GM04503 (cell line): Measurements from ENCODE around the gene OR51I1.

Experiments used
- DNase-seq: peaks from one replicate; pipeline ENCODE4 v3.0.0-alpha.2; 2012; ENCODE audit warnings: low read depth

OR51I1 gene, protein sequence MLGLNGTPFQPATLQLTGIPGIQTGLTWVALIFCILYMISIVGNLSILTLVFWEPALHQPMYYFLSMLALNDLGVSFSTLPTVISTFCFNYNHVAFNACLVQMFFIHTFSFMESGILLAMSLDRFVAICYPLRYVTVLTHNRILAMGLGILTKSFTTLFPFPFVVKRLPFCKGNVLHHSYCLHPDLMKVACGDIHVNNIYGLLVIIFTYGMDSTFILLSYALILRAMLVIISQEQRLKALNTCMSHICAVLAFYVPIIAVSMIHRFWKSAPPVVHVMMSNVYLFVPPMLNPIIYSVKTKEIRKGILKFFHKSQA

DNA sequence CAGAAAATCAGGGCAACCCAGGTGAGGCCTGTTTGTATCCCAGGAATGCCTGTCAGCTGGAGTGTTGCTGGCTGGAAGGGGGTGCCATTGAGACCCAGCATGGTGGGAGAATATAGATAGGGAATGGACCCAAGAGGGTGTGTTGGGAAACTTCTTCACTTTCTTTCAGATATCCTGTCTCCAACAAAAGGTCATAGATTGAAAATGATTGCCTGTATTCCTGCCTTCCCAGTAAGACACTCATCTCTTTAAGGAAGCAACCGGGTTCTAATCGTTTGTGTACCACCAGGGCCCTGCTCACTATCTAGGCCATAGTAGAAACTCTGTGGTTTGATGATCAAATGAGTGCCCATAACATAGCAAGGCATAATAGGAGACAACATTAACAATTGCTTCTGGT is at the start of gene OR51I1:
Gene OR51I1, minus strand, starts transcription at position 101 of the 400 bp plus-strand sequence. Its CDS starts 0 bp downstream, at position 101.
- no peak for DNase-seq

DNA sequence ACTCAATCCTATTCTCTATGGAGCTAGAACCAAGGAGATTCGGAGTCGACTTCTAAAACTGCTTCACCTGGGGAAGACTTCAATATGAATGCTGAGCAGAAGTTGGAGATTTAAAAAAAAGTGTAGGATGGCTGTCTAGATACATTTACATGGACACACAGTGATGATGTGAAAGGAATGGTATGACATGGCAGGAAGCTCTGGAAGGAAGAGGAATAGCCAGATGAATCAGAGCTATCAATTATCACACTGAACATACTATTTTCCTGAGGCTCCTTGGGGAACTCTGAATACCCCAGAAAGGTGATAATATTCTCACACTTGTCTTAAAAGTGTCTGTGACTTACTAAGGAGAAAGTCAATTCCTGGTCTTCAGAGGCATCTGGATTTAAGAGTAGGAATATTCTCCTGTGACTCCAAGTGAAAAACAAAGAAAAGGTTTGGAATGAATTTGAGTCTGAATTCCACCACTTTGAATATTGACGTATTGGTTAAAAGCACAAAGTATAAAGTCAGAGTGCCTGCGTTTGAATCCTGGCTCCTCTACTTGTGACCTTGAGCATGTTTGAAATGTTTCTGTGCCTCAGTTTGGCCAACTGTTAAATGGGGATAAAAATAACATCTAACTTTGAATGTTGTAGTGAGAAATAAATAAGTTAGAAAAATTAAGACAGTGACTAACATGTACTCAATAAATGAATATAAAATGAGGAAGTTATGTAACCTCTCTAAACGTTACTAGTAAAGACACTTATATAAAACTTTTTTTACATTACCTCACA is 48.5 kb upstream of the OR51I1 start:
- DNase-seq, result peak; percentile 6

DNA sequence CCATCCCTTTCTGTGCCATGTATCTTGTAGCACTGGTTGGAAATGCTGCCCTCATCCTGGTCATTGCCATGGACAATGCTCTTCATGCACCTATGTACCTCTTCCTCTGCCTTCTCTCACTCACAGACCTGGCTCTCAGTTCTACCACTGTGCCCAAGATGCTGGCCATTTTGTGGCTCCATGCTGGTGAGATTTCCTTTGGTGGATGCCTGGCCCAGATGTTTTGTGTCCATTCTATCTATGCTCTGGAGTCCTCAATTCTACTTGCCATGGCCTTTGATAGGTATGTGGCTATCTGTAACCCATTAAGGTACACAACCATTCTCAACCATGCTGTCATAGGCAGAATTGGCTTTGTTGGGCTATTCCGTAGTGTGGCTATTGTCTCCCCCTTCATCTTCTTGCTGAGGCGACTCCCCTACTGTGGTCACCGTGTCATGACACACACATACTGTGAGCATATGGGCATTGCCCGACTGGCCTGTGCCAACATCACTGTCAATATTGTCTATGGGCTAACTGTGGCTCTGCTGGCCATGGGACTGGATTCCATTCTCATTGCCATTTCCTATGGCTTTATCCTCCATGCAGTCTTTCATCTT is 47.6 kb upstream of the OR51I1 start:
- no peak for DNase-seq

DNA sequence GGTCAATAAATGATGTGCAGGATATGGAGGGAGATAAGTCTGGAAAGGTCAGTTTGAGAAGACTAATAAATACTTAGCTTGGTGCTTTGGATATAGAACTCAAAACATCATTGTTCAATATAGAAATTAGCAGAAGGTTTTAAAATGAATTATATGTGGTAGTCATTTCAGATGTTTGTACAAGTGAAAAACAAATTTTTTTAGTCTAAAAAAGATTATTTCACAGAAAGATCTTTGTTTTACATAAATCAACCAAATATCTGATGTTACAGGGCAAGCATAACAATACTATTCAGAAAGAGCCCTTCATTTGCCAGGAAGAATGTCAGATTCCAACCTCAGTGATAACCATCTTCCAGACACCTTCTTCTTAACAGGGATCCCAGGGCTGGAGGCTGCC is 47.1 kb upstream of the OR51I1 start, which contains the start of gene OR52D1:
Gene OR52D1, plus strand, starts transcription at position 301 of the 400 bp plus-strand sequence. Its CDS starts 22 bp downstream, at position 323.
- no peak for DNase-seq

DNA sequence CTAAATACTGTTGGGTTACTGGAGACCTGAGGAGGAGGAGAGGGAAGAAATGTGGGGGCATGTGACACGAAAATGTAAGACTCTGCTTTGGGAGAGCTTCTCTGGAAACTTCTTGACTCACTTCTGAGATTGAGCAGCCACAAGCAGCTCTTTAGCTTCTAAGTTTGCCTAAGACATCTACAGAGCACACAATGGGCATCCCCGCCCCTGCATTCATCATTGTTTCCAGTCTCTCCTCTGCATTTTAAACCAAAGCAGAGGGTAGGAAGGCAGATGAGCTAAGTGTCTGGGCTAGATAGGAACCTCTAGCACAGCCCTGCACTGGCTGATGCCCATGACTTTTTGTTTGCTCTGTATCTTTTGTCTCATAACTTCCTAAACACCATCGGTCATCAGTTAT is 45.1 kb upstream of the OR51I1 start:
- no peak for DNase-seq

DNA sequence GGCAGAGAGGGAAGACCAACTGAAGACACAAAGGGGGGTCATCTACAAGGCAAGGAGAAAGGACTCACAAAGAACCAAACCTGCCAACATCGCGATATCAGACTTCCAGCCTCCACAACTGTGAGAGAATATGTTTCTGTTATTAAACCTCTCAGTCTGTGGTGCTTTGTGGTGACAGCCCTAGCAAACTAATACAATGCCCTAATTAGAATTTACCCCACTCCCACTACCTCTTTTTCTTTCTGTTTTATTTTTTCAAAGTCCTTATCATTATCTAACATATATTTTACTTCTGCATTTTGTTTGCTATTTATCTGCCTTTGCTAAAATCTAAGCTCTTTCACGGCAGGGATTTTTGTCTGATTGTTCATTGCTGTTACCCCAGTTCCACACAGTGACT is 44.7 kb upstream of the OR51I1 start:
- no peak for DNase-seq

DNA sequence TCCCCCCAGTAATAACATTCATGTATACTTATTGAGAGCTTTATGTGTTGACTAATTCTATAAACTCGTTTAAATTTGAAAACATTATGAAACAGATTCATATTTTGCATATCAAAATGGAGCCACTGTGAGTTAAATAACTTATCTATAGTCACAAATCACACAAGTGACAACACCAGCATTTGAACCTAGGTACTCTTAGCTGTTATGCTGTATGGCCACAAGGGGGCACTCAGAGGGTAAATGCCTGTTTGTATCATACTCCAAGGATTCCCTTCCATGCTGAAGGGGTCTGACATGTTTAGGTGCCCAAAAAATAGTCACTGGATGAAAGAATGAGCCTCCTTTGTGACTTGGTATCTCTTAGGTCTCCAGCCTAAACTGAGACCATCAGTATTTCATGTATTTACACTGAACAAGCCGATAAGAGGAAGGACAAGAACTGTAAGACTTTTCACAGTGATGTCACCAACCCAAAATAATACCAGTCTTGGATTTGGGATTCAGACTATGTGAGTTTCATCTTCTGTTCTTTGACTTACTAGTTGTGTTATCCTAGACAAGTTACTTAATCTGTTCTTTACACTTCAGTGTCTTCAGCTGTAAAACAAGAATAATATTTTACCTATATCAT is 35.0 kb upstream of the OR51I1 start:
- no peak for DNase-seq

DNA sequence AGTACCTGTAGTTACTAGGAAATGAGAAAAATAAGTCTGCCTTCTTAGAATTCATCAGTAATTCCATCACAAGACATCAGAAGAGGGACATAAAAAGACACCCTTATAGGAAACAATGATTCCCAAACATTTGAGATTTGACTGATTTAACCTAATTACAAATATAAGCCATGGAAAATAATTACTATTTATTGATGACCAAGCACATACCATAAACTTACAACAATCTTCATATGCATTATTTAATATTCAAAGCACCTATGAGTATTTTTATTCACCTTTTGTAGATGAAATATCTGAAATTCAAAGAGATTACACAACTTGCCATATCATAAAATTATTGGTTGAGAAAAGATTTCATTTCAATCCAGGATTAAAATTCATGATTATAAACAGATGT is 32.6 kb upstream of the OR51I1 start:
- no peak for DNase-seq

DNA sequence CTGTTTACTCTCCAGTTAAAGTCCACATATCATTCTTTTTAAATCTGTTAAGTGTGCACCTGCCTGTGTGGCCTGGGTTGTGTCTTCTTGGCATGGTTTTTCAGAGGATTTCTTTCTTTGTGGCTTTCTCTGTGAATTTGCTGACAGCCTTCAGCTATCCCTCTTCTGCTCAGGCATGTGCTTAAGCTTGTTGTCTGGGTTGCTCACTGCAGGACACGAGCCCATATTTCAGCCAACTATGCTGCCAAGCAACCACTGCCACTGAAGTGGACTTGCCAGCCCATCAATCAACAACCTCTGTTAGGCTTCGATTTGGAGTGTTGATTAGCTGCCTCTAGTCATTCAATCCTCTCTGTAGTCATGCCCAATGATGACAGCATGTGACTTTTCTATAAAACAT is 26.2 kb upstream of the OR51I1 start:
- no peak for DNase-seq

DNA sequence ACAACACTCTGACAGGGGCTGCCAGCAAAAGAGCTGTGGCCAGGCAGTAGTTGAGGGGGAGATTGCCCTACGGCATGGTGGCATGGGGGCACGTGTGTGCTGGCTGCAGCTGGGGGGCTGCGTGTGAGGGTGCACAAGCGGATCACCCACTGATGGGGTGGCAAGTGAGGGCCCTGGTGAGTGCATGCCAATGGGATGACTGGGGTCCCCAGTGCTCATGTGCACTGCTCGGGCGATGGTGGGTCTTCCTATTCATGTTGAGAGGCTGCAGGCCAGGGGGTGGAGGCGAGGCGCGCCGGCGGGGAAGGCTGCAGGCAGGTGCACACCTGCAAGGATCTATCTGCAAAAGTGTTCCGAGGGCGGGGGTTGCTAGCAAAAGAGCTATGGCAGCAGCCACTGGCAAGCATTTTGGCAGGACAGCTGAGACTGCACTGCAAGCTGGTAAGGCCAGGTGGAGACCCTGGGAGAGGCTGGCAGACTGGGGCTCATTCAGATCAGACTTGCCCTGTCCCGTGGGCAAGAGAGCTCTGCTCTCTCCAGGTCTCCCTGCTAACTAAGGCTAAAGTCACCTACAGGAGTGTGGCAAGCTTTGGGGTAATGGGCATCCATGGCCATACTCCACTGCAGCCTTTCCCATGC is 19.8 kb upstream of the OR51I1 start:
- DNase-seq, result no peak

DNA sequence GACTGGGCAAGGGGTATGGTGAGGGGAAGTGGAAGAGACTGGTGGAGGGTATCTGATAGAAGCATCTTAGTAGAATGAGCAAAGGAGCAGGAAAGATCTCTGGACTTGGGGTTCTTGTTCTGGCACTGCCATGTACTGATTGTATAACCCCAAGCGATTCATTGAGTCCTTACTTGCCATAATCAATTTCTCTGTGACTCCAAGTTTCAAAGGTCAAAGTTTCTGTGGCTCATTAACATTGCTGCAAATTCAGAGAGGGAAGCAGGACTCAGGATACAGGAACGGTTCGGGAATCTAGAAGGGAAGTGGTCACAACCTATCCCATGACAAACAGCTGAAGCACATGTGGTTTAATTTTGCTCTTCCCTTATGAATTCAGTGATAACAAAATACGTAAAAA is 8.1 kb upstream of the OR51I1 start:
- DNase-seq, result no peak

DNA sequence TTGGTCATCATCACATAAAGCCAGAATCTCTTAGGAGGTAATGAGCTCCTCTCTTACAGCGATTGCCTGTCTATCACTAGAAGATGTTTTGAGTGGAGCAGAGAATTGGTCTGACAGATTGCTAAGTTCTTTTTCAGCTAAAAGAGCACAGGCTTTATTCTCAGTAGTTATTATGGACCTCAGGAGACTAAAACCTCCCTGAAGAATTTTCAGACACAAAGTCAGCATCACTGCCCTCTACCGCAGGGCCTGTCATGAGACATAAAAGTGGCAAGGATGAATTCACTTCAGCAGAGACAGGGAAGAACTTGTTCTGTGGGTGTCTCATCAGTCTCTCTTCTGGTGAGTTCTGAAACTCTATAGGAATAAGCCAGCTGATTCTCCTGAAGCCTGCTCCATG is 7.7 kb upstream of the OR51I1 start, which contains the start of gene OR51I2:
Gene OR51I2, plus strand, starts transcription at position 301 of the 400 bp plus-strand sequence. CDS start 4,166 bp downstream, outside the sequence.
- no peak for DNase-seq

DNA sequence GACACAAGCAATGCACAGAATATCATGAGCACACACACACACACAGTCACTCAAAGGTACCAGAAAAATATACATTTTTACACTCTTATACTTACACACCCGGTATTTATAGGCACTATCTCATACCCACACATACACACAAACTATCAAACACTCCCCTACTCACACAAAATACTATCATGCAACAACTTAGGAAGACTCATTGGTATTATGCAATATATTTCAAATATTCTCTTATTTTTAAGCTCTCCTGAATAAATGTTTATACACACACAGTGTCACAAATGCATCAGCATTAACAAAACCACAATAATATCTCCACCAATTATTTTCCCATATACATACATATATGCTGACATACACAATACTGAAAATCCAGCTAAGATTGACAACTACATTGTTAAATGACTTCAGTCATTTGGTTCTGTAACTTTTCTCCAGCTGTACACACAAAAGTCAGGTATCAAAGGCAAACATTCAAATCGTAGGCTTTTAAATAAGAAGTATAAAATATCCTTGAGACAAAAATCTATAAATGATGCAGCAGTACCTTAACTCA is 2.6 kb upstream of the OR51I1 start:
- no peak for DNase-seq

DNA sequence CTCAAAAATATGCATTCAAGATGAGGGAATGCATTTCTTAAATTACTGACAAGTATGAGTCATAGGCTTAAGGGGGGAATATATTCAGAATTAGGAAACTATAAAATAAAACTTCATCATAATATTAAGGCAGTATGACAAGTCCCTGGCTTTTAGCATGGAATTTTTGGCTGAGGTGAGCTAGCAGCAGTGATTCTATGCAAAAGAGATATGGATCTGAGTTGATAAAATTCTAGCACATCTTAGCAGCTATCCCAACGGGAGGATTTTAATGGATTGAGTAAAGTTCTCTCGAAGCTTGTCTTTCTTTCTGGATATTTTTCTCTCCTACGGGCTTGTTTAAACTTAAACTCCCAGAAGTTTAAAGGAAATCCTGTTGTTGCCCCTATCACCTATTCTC is 18.2 kb downstream of the OR51I1 start:
- DNase-seq, result no peak

DNA sequence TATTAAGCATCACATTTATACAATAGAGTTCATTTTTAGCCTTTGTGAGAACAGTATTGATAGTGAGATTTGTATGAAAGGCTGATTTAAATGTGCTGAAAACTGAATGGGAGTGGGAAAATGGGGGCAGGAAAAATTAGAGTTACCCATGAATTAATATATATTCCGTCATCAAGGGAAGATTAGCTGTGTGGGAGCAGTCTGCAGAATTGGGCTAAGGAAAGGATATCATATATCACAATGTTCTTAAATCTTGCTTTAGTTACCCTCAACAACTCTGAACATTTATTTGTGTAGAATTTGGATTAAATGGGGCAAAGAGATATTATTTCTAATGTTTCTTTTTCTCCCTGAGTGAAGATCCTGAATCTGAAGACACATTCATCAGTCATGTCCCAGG is 19.5 kb downstream of the OR51I1 start, which contains the start of gene OR51Q1:
Gene OR51Q1, plus strand, starts transcription at position 301 of the 400 bp plus-strand sequence. Its CDS starts 90 bp downstream, at position 391.
- DNase-seq, result no peak

DNA sequence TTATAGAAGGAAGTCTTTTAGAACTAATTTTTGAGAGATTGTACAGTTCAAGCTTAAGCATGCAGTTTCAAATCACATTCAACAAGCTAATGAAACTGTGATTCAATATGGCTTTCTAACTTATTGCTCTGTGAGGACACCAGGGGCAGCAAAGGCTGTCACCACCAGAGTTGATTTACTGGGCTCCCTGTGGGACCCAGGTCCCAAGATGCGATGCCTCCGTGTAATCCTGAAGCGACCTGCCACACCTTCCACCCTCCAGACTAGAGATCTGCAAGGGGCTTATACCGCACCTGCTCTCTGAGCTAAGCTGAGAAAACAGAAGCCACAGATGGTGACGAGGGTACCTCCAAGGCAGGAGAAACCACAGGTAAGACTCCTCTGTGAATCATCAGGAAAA is 20.3 kb downstream of the OR51I1 start:
- DNase-seq, result no peak

DNA sequence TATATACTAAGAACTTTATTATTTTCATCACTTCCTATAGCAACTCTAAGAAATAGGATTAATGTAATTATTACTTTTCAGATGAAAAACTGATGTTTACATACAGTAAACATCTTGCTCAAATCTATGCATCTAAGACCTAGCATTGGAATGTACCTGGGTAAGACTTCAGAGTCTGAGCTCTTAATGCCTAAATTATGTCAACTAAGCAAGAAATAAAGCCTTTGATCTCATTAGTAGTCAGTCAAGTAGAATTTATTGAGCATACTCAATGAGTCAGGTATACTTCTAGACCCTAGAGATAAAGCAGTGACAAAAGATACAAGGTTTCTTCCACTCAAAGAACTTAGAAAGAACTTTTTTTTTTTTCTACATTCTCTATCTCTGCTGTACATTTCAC is 36.1 kb downstream of the OR51I1 start:
- no peak for DNase-seq

DNA sequence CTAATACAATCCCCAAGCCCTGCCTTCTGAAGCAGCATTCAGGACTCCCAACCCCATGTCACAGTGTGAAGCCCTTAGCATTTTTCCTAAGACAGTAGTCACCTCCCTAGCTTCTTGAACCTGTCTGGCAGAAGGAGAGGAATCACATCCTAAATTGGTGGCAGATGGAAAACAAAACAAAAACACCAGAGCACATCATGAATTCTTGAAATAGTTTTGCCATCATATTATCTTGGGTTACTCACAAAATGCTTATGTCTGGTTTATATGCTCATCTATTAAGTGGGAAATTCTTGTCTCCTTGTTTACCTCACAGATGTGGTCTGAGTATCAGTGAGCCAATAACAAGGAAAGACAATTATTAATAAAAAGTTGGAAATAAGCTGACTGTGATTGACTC is 42.4 kb downstream of the OR51I1 start:
- no peak for DNase-seq

DNA sequence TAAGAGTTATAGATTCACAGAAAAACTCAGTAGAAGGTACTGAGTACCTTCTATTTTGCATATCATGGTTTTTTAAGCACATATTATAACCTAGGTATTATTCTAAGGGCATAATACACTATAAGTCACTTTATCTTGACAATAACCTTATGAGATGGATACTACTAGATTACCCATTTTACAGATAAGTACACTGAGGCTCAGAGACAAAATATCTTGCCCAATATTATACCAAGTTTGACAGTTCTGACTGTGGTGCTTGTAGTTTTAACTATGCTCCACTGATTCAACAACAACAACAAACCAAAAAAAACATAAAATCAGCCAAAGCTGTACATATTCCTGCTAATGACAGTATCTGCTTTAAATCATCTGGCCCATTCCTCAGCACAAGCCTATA is 47.2 kb downstream of the OR51I1 start:
- DNase-seq, result no peak
